Keratinocyte (primary cell): ENCODE results near the gene FANK1. TPM values are rescaled to one million over a fixed set of nuclear protein-coding genes. Genes with fewer than 3 reads are reported as not detected.

Experiments used
- DNase-seq: peaks from one replicate; pipeline ENCODE4 v3.0.0-alpha.2; 2011; ENCODE audit warnings: low read depth, missing footprints, low spot score
- FAIRE-seq: peaks from 2 replicates; lab custom pipeline; 2011; peaks lifted over from hg19 to GRCh38; lab: Jason Lieb, UNC
- H2AFZ ChIP-seq: 2 replicates; pipeline ENCODE4 v1.6.0; 2012; ENCODE audit warnings: low read length, control low read depth, inconsistent platforms; ENCODE audit not compliant: control insufficient read depth
- H3K27ac ChIP-seq: 2 replicates; pipeline ENCODE4 v1.5.1; 2011; ENCODE audit warnings: low read length; ENCODE audit not compliant: control insufficient read depth, insufficient read depth
- H3K27me3 ChIP-seq: 3 replicates; pipeline ENCODE4 v1.6.0; 2011; ENCODE audit warnings: low read length; ENCODE audit not compliant: control insufficient read depth, insufficient read depth; ENCODE audit errors: extremely low read depth
- H3K36me3 ChIP-seq, 2 experiments: 2 replicates in 1 of 2; 3 replicates in 1 of 2; pipeline ENCODE4 v1.5.1; 2011; ENCODE audit warnings: low read length in 2 of 2, mild to moderate bottlenecking in 1 of 2; ENCODE audit not compliant: control insufficient read depth in 2 of 2, insufficient read depth in 2 of 2; ENCODE audit errors: extremely low read depth in 1 of 2
- H3K4me1 ChIP-seq: 3 replicates; pipeline ENCODE4 v1.5.1; 2011; ENCODE audit warnings: low read length; ENCODE audit not compliant: control insufficient read depth, insufficient read depth; ENCODE audit errors: extremely low read depth
- H3K4me2 ChIP-seq: 3 replicates; pipeline ENCODE4 v1.6.0; 2011; ENCODE audit warnings: low read depth, low read length; ENCODE audit not compliant: control insufficient read depth, insufficient read depth; ENCODE audit errors: extremely low read depth
- H3K4me3 ChIP-seq, 3 experiments: fragments of 200-600 bp in 1 of 3; sonication (generic) in 1 of 3; 2 replicates in 2 of 3; 3 replicates in 1 of 3; pipeline ENCODE4 v1.5.1; 2011 to 2016; ENCODE audit warnings: low read length in 3 of 3, mild to moderate bottlenecking in 3 of 3, control low read depth in 2 of 3, inconsistent platforms in 1 of 3, low read depth in 1 of 3, mixed read lengths in 1 of 3, mixed run types in 1 of 3, moderate library complexity in 1 of 3; ENCODE audit not compliant: control insufficient read depth in 2 of 3, insufficient read depth in 2 of 3; ENCODE audit errors: extremely low read depth in 1 of 3
- H3K79me2 ChIP-seq: 2 replicates; pipeline ENCODE4 v1.6.0; 2012; ENCODE audit warnings: low read length; ENCODE audit not compliant: control insufficient read depth, insufficient read depth
- H3K9ac ChIP-seq: 3 replicates; pipeline ENCODE4 v1.6.0; 2011; ENCODE audit warnings: low read length; ENCODE audit not compliant: control insufficient read depth, insufficient read depth; ENCODE audit errors: extremely low read depth
- H3K9me1 ChIP-seq: 3 replicates; pipeline ENCODE4 v1.6.0; 2011; ENCODE audit warnings: low read length; ENCODE audit not compliant: control insufficient read depth, insufficient read depth; ENCODE audit errors: extremely low read depth
- H3K9me3 ChIP-seq: 2 replicates; pipeline ENCODE4 v1.5.1; 2012; ENCODE audit warnings: low read depth, low read length; ENCODE audit not compliant: control insufficient read depth
- H4K20me1 ChIP-seq: 3 replicates; pipeline ENCODE4 v1.6.0; 2011; ENCODE audit warnings: low read length; ENCODE audit not compliant: control insufficient read depth, insufficient read depth; ENCODE audit errors: extremely low read depth
- EZH2 ChIP-seq: IDR thresholded peaks from one replicate; pipeline ENCODE4 v1.6.1; 2012; ENCODE audit warnings: inconsistent platforms, mild to moderate bottlenecking, low read length, moderate library complexity
- dilution Hi-C: fragments of 300-500 bp; cut with MboI; formaldehyde crosslinking; loops from one replicate; pipeline ENCODE4 v1.7.0; 2020; ENCODE audit warnings: low sequenced_read_pairs; ENCODE audit not compliant: extremely low pct_ligation_motif_present
- polyA plus RNA-seq, 5 experiments: library from polyadenylated mRNA; depleted of rRNA in 3 of 5; stranded (reverse) in 3 of 5; stranded (forward) in 1 of 5; unstranded in 1 of 5; fragments of >200 nt; gene quantifications; 1 replicate in 1 of 5; 2 replicates in 3 of 5; 3 replicates in 1 of 5; pipeline versions ENCODE4 v1.2.1 to v1.2.3, GENCODE V29; 2011 to 2012; ENCODE audit warnings: missing spikeins in 2 of 5, low read depth in 1 of 5, low replicate concordance in 1 of 5
- TF ChIP-seq, protein P1 (sequence below), 3 experiments: IDR thresholded peaks in 1 of 3; conservative IDR thresholded peaks in 1 of 3; optimal IDR thresholded peaks in 1 of 3; 2 replicates in 2 of 3; 3 replicates in 1 of 3; pipeline versions ENCODE3 to v1.5.1; 2011; ENCODE audit warnings: low read length in 3 of 3, mild to moderate bottlenecking in 3 of 3, moderate library complexity in 2 of 3, control low read depth in 1 of 3, inconsistent platforms in 1 of 3; ENCODE audit not compliant: insufficient read depth in 2 of 3; ENCODE audit errors: extremely low read depth in 1 of 3

The FANK1 gene
- polyA plus RNA-seq, 1 donor (not counting 4 experiments of a cell fraction or from before 2014, with no cell fraction given) = 13.4 TPM

DNA sequence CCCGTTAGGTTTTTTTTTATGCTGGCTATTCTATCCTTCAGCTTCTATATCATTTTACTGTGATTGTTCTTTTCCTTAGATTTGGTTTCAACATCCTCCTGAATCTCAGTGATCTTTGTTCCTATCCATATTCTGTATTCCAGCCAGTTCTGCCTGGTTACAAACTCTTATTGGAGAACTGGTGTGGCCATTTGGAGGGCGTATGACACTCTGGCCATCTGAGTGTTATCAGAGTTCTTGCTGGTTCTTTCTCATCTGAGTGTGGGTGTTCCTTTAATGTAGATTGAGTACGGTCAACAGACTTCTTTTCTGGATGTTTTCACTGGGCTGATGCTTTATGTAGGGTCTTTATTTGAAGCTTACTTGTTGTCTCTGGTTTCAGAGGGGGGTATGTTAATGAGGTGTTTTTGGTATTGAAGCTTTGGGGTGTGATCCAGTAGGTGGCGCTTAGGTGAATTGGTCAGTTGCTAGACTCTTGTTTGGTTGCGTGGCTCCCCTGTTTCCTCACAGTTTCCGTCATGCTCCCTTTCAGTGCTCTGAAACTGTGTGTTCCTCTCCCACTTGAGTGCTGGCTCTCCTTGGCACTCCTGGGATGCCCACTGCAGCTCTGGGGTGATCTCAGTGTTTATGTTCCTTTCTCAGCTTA, 80.7 kb downstream of the FANK1 start:
- H3K27me3 ChIP-seq = no peaks in the 10 kb centered on the region
- DNase-seq (no peak), FAIRE-seq (no peak)
- no peaks in the 10 kb centered on the region for H4K20me1 ChIP-seq
- no peak overlapping the region for H3K9ac ChIP-seq
- peaks cover 10% of the 10 kb centered on the region for H3K4me1 ChIP-seq
- H3K9me3 ChIP-seq = no peaks in the 10 kb centered on the region
- H3K4me3 ChIP-seq = no peak overlapping the region
- H3K79me2 ChIP-seq = no peaks in the 10 kb centered on the region
- H3K9me1 ChIP-seq = no peaks in the 10 kb centered on the region
- dilution Hi-C loops = no loop called here
- no peak overlapping the region for H2AFZ ChIP-seq
- no peak for TF ChIP-seq EZH2
- TF ChIP-seq, protein P1, sequence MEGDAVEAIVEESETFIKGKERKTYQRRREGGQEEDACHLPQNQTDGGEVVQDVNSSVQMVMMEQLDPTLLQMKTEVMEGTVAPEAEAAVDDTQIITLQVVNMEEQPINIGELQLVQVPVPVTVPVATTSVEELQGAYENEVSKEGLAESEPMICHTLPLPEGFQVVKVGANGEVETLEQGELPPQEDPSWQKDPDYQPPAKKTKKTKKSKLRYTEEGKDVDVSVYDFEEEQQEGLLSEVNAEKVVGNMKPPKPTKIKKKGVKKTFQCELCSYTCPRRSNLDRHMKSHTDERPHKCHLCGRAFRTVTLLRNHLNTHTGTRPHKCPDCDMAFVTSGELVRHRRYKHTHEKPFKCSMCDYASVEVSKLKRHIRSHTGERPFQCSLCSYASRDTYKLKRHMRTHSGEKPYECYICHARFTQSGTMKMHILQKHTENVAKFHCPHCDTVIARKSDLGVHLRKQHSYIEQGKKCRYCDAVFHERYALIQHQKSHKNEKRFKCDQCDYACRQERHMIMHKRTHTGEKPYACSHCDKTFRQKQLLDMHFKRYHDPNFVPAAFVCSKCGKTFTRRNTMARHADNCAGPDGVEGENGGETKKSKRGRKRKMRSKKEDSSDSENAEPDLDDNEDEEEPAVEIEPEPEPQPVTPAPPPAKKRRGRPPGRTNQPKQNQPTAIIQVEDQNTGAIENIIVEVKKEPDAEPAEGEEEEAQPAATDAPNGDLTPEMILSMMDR (optimal IDR thresholded peaks at IDR 0.05 in 1 of 3, IDR thresholded peaks at IDR 0.05 in 1 of 3, conservative IDR thresholded peaks at IDR 0.05 in 1 of 3; ENCODE audit: extremely low read depth in 1 of 3, insufficient read depth in 2 of 3, low read length in 3 of 3) = peak; percentile 15 to 19 (median 16)
- H3K4me2 ChIP-seq = no peak overlapping the region
- H3K36me3 ChIP-seq = no peaks in the 10 kb centered on the region
- no peak overlapping the region for H3K27ac ChIP-seq

DNA sequence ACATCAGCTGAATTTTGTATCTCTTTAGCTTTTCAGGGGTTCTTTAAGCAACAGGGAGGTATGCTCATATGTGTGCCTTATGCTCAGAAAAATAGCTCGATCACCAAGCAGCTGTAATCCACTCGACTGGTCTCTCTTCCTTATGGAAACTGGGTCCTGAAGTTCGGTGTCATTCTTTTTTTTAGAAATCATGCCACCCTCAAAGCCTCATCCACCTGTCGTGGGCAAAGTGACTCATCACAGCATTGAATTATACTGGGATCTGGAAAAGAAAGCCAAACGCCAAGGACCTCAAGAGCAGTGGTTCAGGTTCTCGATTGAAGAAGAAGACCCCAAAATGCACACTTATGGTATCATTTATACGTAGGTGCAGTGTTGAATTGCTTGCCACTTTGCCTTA, 83.6 kb downstream of the FANK1 start:
- no peak for TF ChIP-seq EZH2
- TF ChIP-seq, protein P1 (optimal IDR thresholded peaks at IDR 0.05 in 1 of 3, IDR thresholded peaks at IDR 0.05 in 1 of 3, conservative IDR thresholded peaks at IDR 0.05 in 1 of 3; ENCODE audit: extremely low read depth in 1 of 3, insufficient read depth in 2 of 3, low read length in 3 of 3) = no peak
- no peak for FAIRE-seq
- H3K79me2 ChIP-seq = no peaks in the 10 kb centered on the region
- H3K9me1 ChIP-seq = no peaks in the 10 kb centered on the region
- no peak for DNase-seq
- no peak overlapping the region for H3K27ac ChIP-seq
- no peak overlapping the region for H3K4me2 ChIP-seq
- dilution Hi-C loops = no loop called here
- no peak overlapping the region for H3K4me3 ChIP-seq
- H3K27me3 ChIP-seq = no peaks in the 10 kb centered on the region
- no peaks in the 10 kb centered on the region for H3K4me1 ChIP-seq
- no peaks in the 10 kb centered on the region for H4K20me1 ChIP-seq
- no peaks in the 10 kb centered on the region for H3K9me3 ChIP-seq
- H3K9ac ChIP-seq = no peak overlapping the region
- H3K36me3 ChIP-seq = no peaks in the 10 kb centered on the region
- no peak overlapping the region for H2AFZ ChIP-seq
